ENCODE results near the gene JDP2.

Gene JDP2

GRCh38 chr14:75406856-75407255 lies 21.0 kb upstream of the JDP2 start:
- no peak overlapping the region for H3K4me2 ChIP-seq
- H3K9me3 ChIP-seq: peaks cover 7% of the 10 kb centered on the region; the same call in 1 of the 2 replicates
- no peak for TF ChIP-seq Cebpa-rat (IDR thresholded peaks at IDR 0.05)
- H3K9ac ChIP-seq: no peak overlapping the region
- no peak overlapping the region for H3K27ac ChIP-seq
- 0 out of 2 replicates have a peak, but pooled peaks cover under 1% of the 10 kb centered on the region for H3K4me1 ChIP-seq
- no peaks in the 10 kb centered on the region for H4K20me1 ChIP-seq
- no peaks in the 10 kb centered on the region for H3K36me3 ChIP-seq
- no peak overlapping the region for H3K4me3 ChIP-seq
- H3K27me3 ChIP-seq: no peaks in the 10 kb centered on the region

GRCh38 chr14:75409316-75410205 lies 18.3 kb upstream of the JDP2 start:
- no peak overlapping the region for H3K4me3 ChIP-seq
- TF ChIP-seq Cebpa-rat (IDR thresholded peaks at IDR 0.05): no peak
- no peaks in the 10 kb centered on the region for H3K27me3 ChIP-seq
- no peak overlapping the region for H3K9ac ChIP-seq
- no peaks in the 10 kb centered on the region for H3K36me3 ChIP-seq
- no peak overlapping the region for H3K27ac ChIP-seq
- H4K20me1 ChIP-seq: no peaks in the 10 kb centered on the region
- no peaks in the 10 kb centered on the region; the same call in 1 of the 2 replicates for H3K9me3 ChIP-seq
- H3K4me2 ChIP-seq: no peak overlapping the region
- H3K4me1 ChIP-seq: no peaks in the 10 kb centered on the region

GRCh38 chr14:75411214-75411540 lies 16.6 kb upstream of the JDP2 start:
- Histone ChIP-seq H4K20me1 (no peaks in the 10 kb centered on the region), H3K4me2 (no peak overlapping the region), H3K27me3 (no peaks in the 10 kb centered on the region), H3K9ac (no peak overlapping the region), H3K4me1 (no peaks in the 10 kb centered on the region), H3K4me3 (no peak overlapping the region), H3K36me3 (no peaks in the 10 kb centered on the region), H3K27ac (no peak overlapping the region), H3K9me3 (no peaks in the 10 kb centered on the region; the same call in 1 of the 2 replicates)
- no peak for TF ChIP-seq Cebpa-rat (IDR thresholded peaks at IDR 0.05)

DNA sequence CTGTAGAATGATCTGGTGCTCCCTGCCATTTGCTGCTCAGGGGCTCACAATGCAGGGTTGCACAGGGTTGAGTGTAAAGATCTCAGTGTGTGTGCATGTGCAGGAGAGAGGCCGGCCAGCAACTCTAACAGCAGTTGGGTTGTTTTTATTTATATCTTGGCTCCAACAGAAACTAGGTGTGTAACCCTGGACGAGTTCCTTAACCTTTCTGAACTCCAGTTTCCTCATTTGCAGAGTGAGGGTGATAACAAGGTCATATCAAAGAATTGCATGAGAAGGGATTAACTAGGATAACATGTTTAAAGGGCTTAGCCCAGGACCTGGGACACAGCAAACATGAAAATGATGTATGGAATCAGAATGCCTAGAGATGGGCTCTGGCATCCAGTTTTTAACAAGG lies 14.8 kb upstream of the JDP2 start:
- Histone ChIP-seq H3K36me3 (no peaks in the 10 kb centered on the region), H3K4me2 (no peak overlapping the region), H4K20me1 (no peaks in the 10 kb centered on the region), H3K9ac (no peak overlapping the region), H3K27me3 (no peaks in the 10 kb centered on the region), H3K27ac (no peak overlapping the region), H3K4me1 (no peaks in the 10 kb centered on the region), H3K4me3 (no peak overlapping the region), H3K9me3 (no peaks in the 10 kb centered on the region; the same call in 1 of the 2 replicates)
- TF ChIP-seq Cebpa-rat (IDR thresholded peaks at IDR 0.05): no peak

GRCh38 chr14:75417674-75418073 lies 10.1 kb upstream of the JDP2 start:
- peaks cover 13% of the 10 kb centered on the region for H3K4me1 ChIP-seq
- no peaks in the 10 kb centered on the region; the same call in 1 of the 2 replicates for H3K9me3 ChIP-seq
- TF ChIP-seq Cebpa-rat (IDR thresholded peaks at IDR 0.05): no peak
- no peak overlapping the region for H3K9ac ChIP-seq
- H3K27me3 ChIP-seq: no peaks in the 10 kb centered on the region
- H3K4me3 ChIP-seq: no peak overlapping the region
- no peaks in the 10 kb centered on the region for H3K36me3 ChIP-seq
- no peak overlapping the region for H3K4me2 ChIP-seq
- H3K27ac ChIP-seq: no peak overlapping the region
- H4K20me1 ChIP-seq: no peaks in the 10 kb centered on the region

DNA sequence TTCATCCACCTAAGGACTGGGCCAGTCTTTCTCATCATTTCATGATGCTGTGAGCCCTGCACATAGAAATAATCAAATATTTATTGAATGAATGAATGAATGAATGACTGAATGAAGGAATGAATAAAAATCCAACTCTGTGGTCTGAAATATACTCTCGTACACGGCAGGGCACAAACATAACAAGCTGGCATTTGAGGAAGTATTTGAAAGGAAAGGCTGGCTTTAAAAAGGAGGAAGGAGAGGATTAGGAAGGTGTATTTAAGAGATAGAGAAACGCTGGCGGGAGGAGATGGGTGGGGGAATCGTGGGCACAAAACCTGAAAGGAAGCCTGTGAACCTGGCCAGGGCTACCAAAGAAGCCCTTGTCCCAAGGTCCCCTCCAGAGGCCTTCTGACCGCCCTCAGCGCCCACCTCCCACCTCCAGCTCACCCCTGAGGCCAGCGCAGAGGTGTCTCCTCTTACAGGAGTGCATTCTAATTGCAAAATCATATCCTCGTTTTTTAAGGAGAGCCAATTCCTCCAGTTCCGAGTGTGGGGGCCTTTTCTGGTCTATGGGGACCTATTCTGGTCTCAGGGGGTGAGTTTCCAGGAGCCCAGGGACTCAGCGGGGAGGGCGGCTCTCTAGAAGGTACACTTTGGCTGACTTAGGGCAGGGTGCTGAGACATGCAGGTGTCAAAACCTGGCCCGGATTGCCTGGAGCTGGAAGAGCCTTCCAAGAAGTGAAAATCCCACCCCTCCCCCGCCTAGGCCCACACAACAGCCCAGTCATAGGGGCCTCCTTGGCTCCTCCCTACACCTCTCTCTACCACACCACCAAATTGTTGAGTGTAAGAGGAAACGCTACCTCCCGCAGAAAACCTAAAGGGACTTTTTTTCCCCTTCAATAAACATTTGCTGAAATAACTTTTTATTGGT lies 8.7 kb upstream of the JDP2 start:
- H3K27ac ChIP-seq: no peak overlapping the region
- no peaks in the 10 kb centered on the region for H3K36me3 ChIP-seq
- no peak for TF ChIP-seq Cebpa-rat (IDR thresholded peaks at IDR 0.05)
- H3K4me2 ChIP-seq: peak overlapping the region; percentile 74
- H3K4me3 ChIP-seq: no peak overlapping the region
- H3K9me3 ChIP-seq: no peaks in the 10 kb centered on the region; the same call in 1 of the 2 replicates
- H3K4me1 ChIP-seq: peaks cover 13% of the 10 kb centered on the region
- H3K27me3 ChIP-seq: no peaks in the 10 kb centered on the region
- 0 out of 2 replicates have a peak overlapping the region, but pooled peaks have one; percentile 8 for H3K9ac ChIP-seq
- H4K20me1 ChIP-seq: no peaks in the 10 kb centered on the region

DNA sequence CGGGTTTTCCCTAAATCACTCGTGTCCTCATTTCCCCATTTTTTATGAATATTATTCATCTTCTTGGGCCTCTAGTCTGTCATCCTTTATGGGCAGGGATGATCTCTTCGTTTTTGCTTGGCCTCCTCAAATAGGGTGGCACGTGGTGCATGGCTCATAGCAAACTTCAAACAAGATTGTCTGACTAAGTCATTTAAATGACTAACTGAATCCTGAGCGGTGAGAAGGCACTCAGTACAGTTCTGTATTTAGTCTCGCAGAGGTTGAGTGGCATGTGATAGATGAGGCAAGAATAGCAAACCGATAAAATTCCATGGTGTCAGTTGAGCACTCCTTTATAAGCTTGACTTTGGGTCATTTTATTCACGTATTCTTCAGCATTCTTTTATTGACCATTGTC lies 5.7 kb upstream of the JDP2 start:
- peaks cover 17% of the 10 kb centered on the region; the same call in 1 of the 2 replicates for H3K27me3 ChIP-seq
- H3K9ac ChIP-seq: no peak overlapping the region
- no peaks in the 10 kb centered on the region for H3K9me3 ChIP-seq
- H4K20me1 ChIP-seq: no peaks in the 10 kb centered on the region
- H3K36me3 ChIP-seq: no peaks in the 10 kb centered on the region
- H3K27ac ChIP-seq: no peak overlapping the region
- no peak for TF ChIP-seq Cebpa-rat (IDR thresholded peaks at IDR 0.05)
- no peak overlapping the region for H3K4me3 ChIP-seq
- H3K4me1 ChIP-seq: peaks cover 26% of the 10 kb centered on the region
- no peak overlapping the region for H3K4me2 ChIP-seq

- no peak overlapping the region for H3K27ac ChIP-seq
- H3K4me1 ChIP-seq: peaks cover 32% of the 10 kb centered on the region
- no peak for TF ChIP-seq Cebpa-rat (IDR thresholded peaks at IDR 0.05)
- H4K20me1 ChIP-seq: peaks cover 9% of the 10 kb centered on the region; the same call in 1 of the 2 replicates
- H3K4me2 ChIP-seq: no peak overlapping the region
- H3K9ac ChIP-seq: no peak overlapping the region
- H3K36me3 ChIP-seq: no peaks in the 10 kb centered on the region
- no peaks in the 10 kb centered on the region for H3K9me3 ChIP-seq
- H3K4me3 ChIP-seq: no peak overlapping the region
- peaks cover 22% of the 10 kb centered on the region; the same call in 1 of the 2 replicates for H3K27me3 ChIP-seq
Measured at GRCh38 chr14:75424496-75424895, 3.3 kb upstream of the JDP2 start.

- no peaks in the 10 kb centered on the region for H3K9me3 ChIP-seq
- H3K9ac ChIP-seq: no peak overlapping the region
- no peak for TF ChIP-seq Cebpa-rat (IDR thresholded peaks at IDR 0.05)
- peaks cover 22% of the 10 kb centered on the region; the same call in 1 of the 2 replicates for H3K27me3 ChIP-seq
- H3K4me1 ChIP-seq: peaks cover 39% of the 10 kb centered on the region
- H4K20me1 ChIP-seq: peaks cover 18% of the 10 kb centered on the region; the same call in 1 of the 2 replicates
- H3K4me2 ChIP-seq: no peak overlapping the region
- no peak overlapping the region for H3K27ac ChIP-seq
- no peak overlapping the region for H3K4me3 ChIP-seq
- H3K36me3 ChIP-seq: no peaks in the 10 kb centered on the region
Measured at GRCh38 chr14:75425446-75425845, 2.4 kb upstream of the JDP2 start.
